Activated CD4-positive, alpha-beta T cell treated with anti-CD3 and anti-CD28 coated beads, Interleukin-2, amount 50 U/mL, for 24 hours (primary cell): ENCODE results near the gene CHTOP.
A peak's percentile ranks its signal among the peaks of the same experiment; 100 is the strongest.

ENCODE experiments used
- DNase-seq, 2 donors: peaks; one replicate each; pipeline ENCODE4 v3.0.0-alpha.2; 2020; ENCODE audit warnings: low read depth in 1 of 2, low spot score in 1 of 2

CHTOP gene

GRCh38 chr1:153612755-153613331 lies 21.0 kb upstream of the CHTOP start, which contains the start of gene S100A16:
TSS of gene S100A16 (minus strand) at chr1:153613137. CDS start at chr1:153608151, 4,986 bp downstream.
- DNase-seq, result no peak

GRCh38 chr1:153613406-153613805 lies 20.5 kb upstream of the CHTOP start:
- DNase-seq, result no peak

GRCh38 chr1:153614189-153614900 lies 19.5 kb upstream of the CHTOP start:
- no peak for DNase-seq

GRCh38 chr1:153614906-153615305 lies 19.0 kb upstream of the CHTOP start:
- no peak for DNase-seq

GRCh38 chr1:153615406-153615805 lies 18.5 kb upstream of the CHTOP start:
- DNase-seq, result no peak

GRCh38 chr1:153616144-153616916 lies 17.5 kb upstream of the CHTOP start, which contains the start of gene S100A14:
TSS of gene S100A14 (minus strand) at chr1:153616325. CDS start at chr1:153615858, 467 bp downstream.
- DNase-seq, result no peak

- no peak for DNase-seq
Observed at GRCh38 chr1:153616917-153617311, 17.0 kb upstream of the CHTOP start.

GRCh38 chr1:153617663-153618062 lies 16.2 kb upstream of the CHTOP start:
- peak in 1 of 2 donors; percentile 30 for DNase-seq

- no peak for DNase-seq
Observed at GRCh38 chr1:153619171-153619570, 14.7 kb upstream of the CHTOP start.

GRCh38 chr1:153623101-153623500 lies 10.8 kb upstream of the CHTOP start:
- DNase-seq, result no peak

GRCh38 chr1:153624965-153625611 lies 8.8 kb upstream of the CHTOP start:
- no peak for DNase-seq

- no peak for DNase-seq
Observed at GRCh38 chr1:153626477-153626903, 7.4 kb upstream of the CHTOP start.

GRCh38 chr1:153626904-153627714 lies 6.8 kb upstream of the CHTOP start, which contains the start of gene S100A13:
TSS of gene S100A13 (minus strand) at chr1:153627505. CDS start at chr1:153626472, 1,033 bp downstream.
- no peak for DNase-seq

GRCh38 chr1:153627715-153628626 lies 5.9 kb upstream of the CHTOP start, which contains the start of gene S100A1:
TSS of gene S100A1 (plus strand) at chr1:153628434. CDS start at chr1:153630522, 2,088 bp downstream.
- DNase-seq, result no peak

- DNase-seq, result no peak
Observed at GRCh38 chr1:153628638-153629342, 5.1 kb upstream of the CHTOP start.

GRCh38 chr1:153629343-153629665 lies 4.6 kb upstream of the CHTOP start:
- DNase-seq, result no peak

GRCh38 chr1:153629971-153630370 lies 3.9 kb upstream of the CHTOP start:
- DNase-seq, result no peak

GRCh38 chr1:153630384-153630783 lies 3.5 kb upstream of the CHTOP start:
- no peak for DNase-seq
